Mammary epithelial cell (primary cell): ENCODE measurements around the gene SORCS3.

Experiments used
- CTCF ChIP-seq, 2 donors: IDR thresholded peaks in 1 of 2; conservative IDR thresholded peaks in 1 of 2; 2 replicates each; pipeline ENCODE4 v1.5.1; 2011 to 2012; ENCODE audit warnings: inconsistent platforms in 2 of 2, low read length in 2 of 2, mild to moderate bottlenecking in 2 of 2, control low read depth in 1 of 2, low read depth in 1 of 2; ENCODE audit not compliant: insufficient read depth in 1 of 2; ENCODE audit errors: extremely low read depth in 1 of 2
- EZH2 ChIP-seq: IDR thresholded peaks from 2 replicates; pipeline ENCODE4 v1.6.1; 2012; ENCODE audit warnings: low read length, inconsistent platforms, borderline replicate concordance

- TF ChIP-seq EZH2 (no peak), CTCF (conservative IDR thresholded peaks at IDR 0.05 in 1 of 2, IDR thresholded peaks at IDR 0.05 in 1 of 2; ENCODE audit: extremely low read depth in 1 of 2, insufficient read depth in 1 of 2, low read depth in 1 of 2, low read length in 2 of 2) (no peak)
These were observed 166.7 kb downstream of the SORCS3 start for GRCh38 chr10:104807581-104808310.
